ENCODE data around the gene MYRIP.
"Not testable (repeated sequence)": the region's sequence is repeated elsewhere in the genome, so short reads cannot be mapped to it uniquely, and the experiment has no call there.

GRCh38 chr3:39833764-39834163 lies 24.4 kb downstream of the MYRIP start:
- TF ChIP-seq EZH2 (IDR thresholded peaks at IDR 0.05); POLR2AphosphoS5 (IDR thresholded peaks at IDR 0.05; ENCODE audit: borderline replicate concordance, low read depth, low read length): not testable (repeated sequence)
